ENCODE results near the gene RNF25. TPM values are rescaled to one million over a fixed set of nuclear protein-coding genes. Genes with fewer than 3 reads are reported as not detected.

RNF25 gene
- total RNA-seq, 2 donors from 2014 or later: 21.2 to 24.3 TPM

GRCh38 chr2:218643751-218644310 lies 28.0 kb downstream of the RNF25 start:
- intact Hi-C loops (cut with DNase I): loop anchor here in 1 of 2 donors (10.0 kb wide), 1 partner anchor 219 kb away; no protein-coding TSS in a partner anchor
- DNase-seq (ENCODE audit: low spot score): no peak

- no peak for DNase-seq (ENCODE audit: low spot score)
- intact Hi-C loops (cut with DNase I): loop anchor here in 1 of 2 donors (10.0 kb wide), 1 partner anchor 218 kb away; no protein-coding TSS in a partner anchor
Observed at GRCh38 chr2:218642786-218643185, 29.0 kb downstream of the RNF25 start.

- intact Hi-C loops (cut with DNase I): loop anchor here in 1 of 2 donors (10.0 kb wide), 1 partner anchor 217 kb away; no protein-coding TSS in a partner anchor
- peak; percentile 66 for DNase-seq (ENCODE audit: low spot score)
Observed at GRCh38 chr2:218642121-218642656, 29.6 kb downstream of the RNF25 start.

- no peak for DNase-seq (ENCODE audit: low spot score)
- intact Hi-C loops (cut with DNase I): no loop called here
Observed at GRCh38 chr2:218638372-218638771, 33.4 kb downstream of the RNF25 start.

GRCh38 chr2:218635719-218636118 lies 36.1 kb downstream of the RNF25 start:
- DNase-seq (ENCODE audit: low spot score): no peak
- intact Hi-C loops (cut with DNase I): no loop called here

GRCh38 chr2:218631837-218632236 lies 40.0 kb downstream of the RNF25 start:
- intact Hi-C loops (cut with DNase I): no loop called here

GRCh38 chr2:218627939-218628338 lies 43.9 kb downstream of the RNF25 start:
- intact Hi-C loops (cut with DNase I): no loop called here

More at GRCh38 chr2:218631837-218632236, 40.0 kb downstream of the RNF25 start:
- no peak for DNase-seq (ENCODE audit: low spot score)

GRCh38 chr2:218626369-218626768 lies 45.4 kb downstream of the RNF25 start:
- intact Hi-C loops (cut with DNase I): no loop called here
- DNase-seq (ENCODE audit: low spot score): no peak

More at GRCh38 chr2:218627939-218628338, 43.9 kb downstream of the RNF25 start:
- no peak for DNase-seq (ENCODE audit: low spot score)

- no peak for DNase-seq (ENCODE audit: low spot score)
- intact Hi-C loops (cut with DNase I): no loop called here
Observed at GRCh38 chr2:218623366-218623705, 48.5 kb downstream of the RNF25 start.

- DNase-seq (ENCODE audit: low spot score): no peak
- intact Hi-C loops (cut with DNase I): no loop called here
Observed at GRCh38 chr2:218622606-218623365, 49.0 kb downstream of the RNF25 start.

- intact Hi-C loops (cut with DNase I): no loop called here
Observed at GRCh38 chr2:218621007-218621406, 50.8 kb downstream of the RNF25 start.

GRCh38 chr2:218618102-218618860 lies 53.5 kb downstream of the RNF25 start:
- no peak for DNase-seq (ENCODE audit: low spot score)
- intact Hi-C loops (cut with DNase I): no loop called here

More at GRCh38 chr2:218621007-218621406, 50.8 kb downstream of the RNF25 start:
- DNase-seq (ENCODE audit: low spot score): no peak

GRCh38 chr2:218615868-218616315 lies 55.9 kb downstream of the RNF25 start:
- intact Hi-C loops (cut with DNase I): no loop called here
- peak; percentile 38 for DNase-seq (ENCODE audit: low spot score)

Other genes starting within 250 kb of the RNF25 start
- gene USP37, start 103.7 kb downstream of the RNF25 start, total RNA-seq: 10 to 100 TPM; 11.7 to 13.9 TPM
- gene CNOT9, start 103.2 kb downstream of the RNF25 start, total RNA-seq: 10 to 100 TPM; 29.3 to 31.5 TPM
- 1 to 10 TPM; 1.0 to 1.9 TPM for gene PLCD4, start 64.1 kb downstream of the RNF25 start, total RNA-seq
- gene ZNF142, start 12.4 kb downstream of the RNF25 start, total RNA-seq: 10 to 100 TPM; 19.4 to 23.7 TPM
- 10 to 100 TPM; 24.6 to 32.3 TPM for gene BCS1L, start 12.3 kb downstream of the RNF25 start, total RNA-seq
- 10 to 100 TPM; 16.1 to 22.3 TPM for gene STK36, start 84 bp upstream of the RNF25 start, total RNA-seq
- 10 to 100 TPM; 14.6 to 17.5 TPM for gene TTLL4, start 38.8 kb upstream of the RNF25 start, total RNA-seq
- gene CYP27A1, start 110.1 kb upstream of the RNF25 start, total RNA-seq: 10 to 100 TPM in 1 of 2 donors, 1 to 10 TPM in 1; 9.0 to 18.7 TPM
- under 1 TPM in 1 of 2 donors, not detected in 1; 0.23 TPM for gene PRKAG3, start 159.8 kb upstream of the RNF25 start, total RNA-seq
- under 1 TPM; 0.23 to 0.24 TPM for gene WNT6, start 187.8 kb upstream of the RNF25 start, total RNA-seq
- not detected for gene WNT10A, start 208.8 kb upstream of the RNF25 start, total RNA-seq

All from posterior vena cava (tissue), 2 donors.